Prostate gland (tissue), 2 donors: Measurements from ENCODE around the gene PYURF. TPM values are rescaled to one million over a fixed set of nuclear protein-coding genes. Genes with fewer than 3 reads are reported as not detected.

Experiments used
- DNase-seq: peaks from one replicate; pipeline ENCODE4 v3.0.0-alpha.2; 2019; ENCODE audit warnings: low spot score
- H3K27ac ChIP-seq, 2 donors: fragments of 200-600 bp; sonication (generic); 2 replicates each; pipeline ENCODE4 v1.5.1; 2017 to 2019
- H3K27me3 ChIP-seq: fragments of 200-600 bp; sonication (generic); replicated peaks from 2 replicates; pipeline ENCODE4 v1.5.1; 2019; ENCODE audit not compliant: insufficient read depth
- H3K36me3 ChIP-seq, 2 donors: fragments of 200-600 bp; sonication (generic); 1 replicate in 1 of 2; 2 replicates in 1 of 2; pipeline versions ENCODE4 v1.5.1 to v1.8.1; 2017 to 2019
- H3K4me1 ChIP-seq: fragments of 200-600 bp; sonication (generic); replicated peaks from 2 replicates; pipeline ENCODE4 v1.5.1; 2019
- H3K4me3 ChIP-seq, 2 donors: fragments of 200-600 bp; sonication (generic); 2 replicates each; pipeline ENCODE4 v1.5.1; 2017 to 2019
- H3K9me3 ChIP-seq: fragments of 200-600 bp; sonication (generic); 2 replicates; pipeline ENCODE4 v1.5.1; 2017
- CTCF ChIP-seq, 4 experiments: fragments of 200-600 bp in 2 of 4; fragments of 450-650 bp in 2 of 4; sonication (generic) in 2 of 4; IDR thresholded peaks; 1 replicate in 3 of 4; 2 replicates in 1 of 4; pipeline ENCODE4 v1.5.1; 2016 to 2019; ENCODE audit warnings: antibody characterized with exemption in 4 of 4, mild to moderate bottlenecking in 2 of 4, moderate library complexity in 2 of 4
- POLR2A ChIP-seq: fragments of 450-650 bp; IDR thresholded peaks from one replicate; pipeline ENCODE4 v1.6.1; 2016; ENCODE audit warnings: antibody characterized with exemption, mild to moderate bottlenecking
- POLR2AphosphoS5 ChIP-seq: sonication (generic); formaldehyde crosslinking; IDR thresholded peaks from one replicate; pipeline ENCODE4 v1.6.1; 2017; ENCODE audit warnings: antibody characterized with exemption
- WGBS: methylation state at CpG from one replicate; pipeline ENCODE4 v1.1.5; 2018; 5-methylcytosine and 5-hydroxymethylcytosine counted together
- intact Hi-C: fragments of 100-400 bp; cut with DNase I; formaldehyde crosslinking; loops from one replicate; pipeline ENCODE4 v1.14.2; 2022
- total RNA-seq, 2 donors: library from RNA; depleted of rRNA; stranded (reverse); fragments of >200 nt; gene quantifications; one replicate each; pipeline ENCODE4 v1.1.0, GENCODE V29; 2016

The PYURF gene
- total RNA-seq, 2 donors from 2014 or later, result 84.5 to 133 TPM

GRCh38 chr4:88497859-88498409, 25.6 kb downstream of the PYURF start:
- DNase-seq, result no peak
- intact Hi-C loops, result no loop called here

GRCh38 chr4:88489100-88489761, 34.3 kb downstream of the PYURF start:
- H3K27ac ChIP-seq, result no peak overlapping the region
- H3K4me1 ChIP-seq, result no peaks in the 10 kb centered on the region
- intact Hi-C loops, result no loop called here
- H3K27me3 ChIP-seq, result no peaks in the 10 kb centered on the region
- no peaks in the 10 kb centered on the region for H3K36me3 ChIP-seq
- no peak for DNase-seq
- H3K4me3 ChIP-seq, result no peak overlapping the region
- H3K9me3 ChIP-seq, result no peaks in the 10 kb centered on the region
- 64% methylated on average over 4 of the region's 4 CpGs for WGBS
- TF ChIP-seq POLR2AphosphoS5, result no peak
- no peak for TF ChIP-seq POLR2A
- TF ChIP-seq CTCF (IDR thresholded peaks at IDR 0.05), result no peak

More at GRCh38 chr4:88497859-88498409, 25.6 kb downstream of the PYURF start:
- Histone ChIP-seq H3K4me1 (no peaks in the 10 kb centered on the region), H3K36me3 (no peaks in the 10 kb centered on the region), H3K27me3 (no peaks in the 10 kb centered on the region), H3K9me3 (no peaks in the 10 kb centered on the region), H3K4me3 (no peak overlapping the region), H3K27ac (no peak overlapping the region)
- TF ChIP-seq CTCF (IDR thresholded peaks at IDR 0.05) (no peak), POLR2A (no peak), POLR2AphosphoS5 (no peak)
- WGBS, result 94% methylated on average over 2 of the region's 2 CpGs

GRCh38 chr4:88481537-88481936, 42.0 kb downstream of the PYURF start:
- intact Hi-C loops, result no loop called here

GRCh38 chr4:88478247-88478646, 45.3 kb downstream of the PYURF start:
- Histone ChIP-seq H3K27me3 (no peaks in the 10 kb centered on the region), H3K4me3 (no peak overlapping the region), H3K4me1 (no peaks in the 10 kb centered on the region), H3K36me3 (no peaks in the 10 kb centered on the region), H3K9me3 (no peaks in the 10 kb centered on the region), H3K27ac (no peak overlapping the region)
- intact Hi-C loops, result no loop called here
- 79% methylated on average over 2 of the region's 2 CpGs for WGBS
- DNase-seq, result no peak
- TF ChIP-seq CTCF (IDR thresholded peaks at IDR 0.05) (no peak), POLR2A (no peak)

More at GRCh38 chr4:88481537-88481936, 42.0 kb downstream of the PYURF start:
- Histone ChIP-seq H3K27me3 (no peaks in the 10 kb centered on the region), H3K36me3 (no peaks in the 10 kb centered on the region), H3K27ac (no peak overlapping the region), H3K4me3 (no peak overlapping the region), H3K9me3 (no peaks in the 10 kb centered on the region), H3K4me1 (no peaks in the 10 kb centered on the region)
- 10% methylated on average over 1 of the region's 1 CpG for WGBS
- TF ChIP-seq POLR2A (no peak), POLR2AphosphoS5 (no peak), CTCF (IDR thresholded peaks at IDR 0.05) (no peak)
- no peak for DNase-seq
